HG03432 (cell line): ENCODE measurements around the gene RECQL.

Experiments used
- ATAC-seq: cut with Tn5 transposase; IDR thresholded peaks from one replicate; pipeline ENCODE4 v1.9.1; 2021; ENCODE audit warnings: mild to moderate bottlenecking, moderate library complexity; ENCODE audit not compliant: unreplicated experiment

The RECQL gene, protein sequence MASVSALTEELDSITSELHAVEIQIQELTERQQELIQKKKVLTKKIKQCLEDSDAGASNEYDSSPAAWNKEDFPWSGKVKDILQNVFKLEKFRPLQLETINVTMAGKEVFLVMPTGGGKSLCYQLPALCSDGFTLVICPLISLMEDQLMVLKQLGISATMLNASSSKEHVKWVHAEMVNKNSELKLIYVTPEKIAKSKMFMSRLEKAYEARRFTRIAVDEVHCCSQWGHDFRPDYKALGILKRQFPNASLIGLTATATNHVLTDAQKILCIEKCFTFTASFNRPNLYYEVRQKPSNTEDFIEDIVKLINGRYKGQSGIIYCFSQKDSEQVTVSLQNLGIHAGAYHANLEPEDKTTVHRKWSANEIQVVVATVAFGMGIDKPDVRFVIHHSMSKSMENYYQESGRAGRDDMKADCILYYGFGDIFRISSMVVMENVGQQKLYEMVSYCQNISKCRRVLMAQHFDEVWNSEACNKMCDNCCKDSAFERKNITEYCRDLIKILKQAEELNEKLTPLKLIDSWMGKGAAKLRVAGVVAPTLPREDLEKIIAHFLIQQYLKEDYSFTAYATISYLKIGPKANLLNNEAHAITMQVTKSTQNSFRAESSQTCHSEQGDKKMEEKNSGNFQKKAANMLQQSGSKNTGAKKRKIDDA

DNA sequence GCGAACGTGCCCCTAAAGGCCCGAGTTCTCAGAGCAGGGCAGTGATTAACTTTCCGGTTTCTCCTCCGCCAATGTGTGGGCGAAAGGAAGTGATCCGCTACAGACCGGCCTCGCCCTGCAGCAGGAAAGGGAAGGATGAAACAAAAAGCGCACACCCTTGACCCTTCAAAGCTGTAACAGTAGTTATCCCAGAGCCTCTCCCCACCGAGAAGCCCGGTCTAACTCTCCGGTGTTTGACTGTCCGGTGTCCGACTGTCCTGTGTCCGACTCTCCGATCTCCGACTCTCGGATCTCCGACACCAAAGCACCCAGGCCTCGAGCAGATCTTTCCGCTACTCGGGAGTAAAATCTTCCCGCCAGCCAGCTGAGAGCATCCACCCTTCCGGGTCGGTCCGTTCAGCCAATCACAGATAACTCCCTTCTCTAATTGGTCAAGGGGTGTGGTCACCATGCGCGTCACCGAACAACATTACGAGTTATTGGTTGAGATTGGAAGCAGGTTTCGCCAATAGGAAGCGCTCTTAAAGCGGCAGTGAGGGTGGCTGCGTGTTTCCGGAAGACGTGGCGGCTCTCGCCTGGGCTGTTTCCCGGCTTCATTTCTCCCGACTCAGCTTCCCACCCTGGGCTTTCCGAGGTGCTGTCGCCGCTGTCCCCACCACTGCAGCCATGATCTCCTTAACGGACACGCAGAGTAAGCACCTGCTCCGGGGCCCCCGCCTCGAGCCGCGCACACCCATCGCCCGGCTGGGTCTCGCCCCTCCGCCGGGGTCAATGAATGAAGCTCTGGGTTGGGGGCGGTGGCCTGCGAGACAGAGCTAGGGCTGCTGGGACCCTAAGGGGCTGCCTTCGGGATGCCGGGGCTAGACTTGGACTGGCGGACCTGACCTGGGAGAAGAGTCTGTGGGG, at the start of gene RECQL, which contains the start of gene GOLT1B:
Gene RECQL, minus strand, starts transcription at position 378 of the 906 bp plus-strand sequence. CDS start 2,065 bp downstream, outside the sequence.
Gene GOLT1B, plus strand, starts transcription at position 532 of the 906 bp plus-strand sequence. Its CDS starts 135 bp downstream, at position 667.
- ATAC-seq = peak; percentile 99

DNA sequence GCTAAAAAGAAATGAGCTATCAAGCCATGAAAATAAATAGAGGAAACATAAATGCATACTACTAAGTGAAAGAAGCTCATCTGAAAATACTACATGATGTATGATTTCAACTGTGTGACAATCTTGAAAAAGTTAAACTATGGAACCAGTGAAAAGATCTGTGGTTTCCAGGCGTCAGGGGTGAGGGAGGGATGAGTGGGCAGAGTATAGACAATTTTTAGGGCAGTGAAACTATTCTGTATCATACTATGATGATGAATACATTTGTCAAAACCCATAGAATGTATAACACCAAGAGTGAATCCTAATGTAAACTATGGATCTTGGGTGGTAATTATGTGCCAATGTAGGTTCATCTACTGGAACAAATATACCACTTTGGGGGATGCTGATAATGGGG, 46.0 kb upstream of the RECQL start:
- no peak for ATAC-seq

DNA sequence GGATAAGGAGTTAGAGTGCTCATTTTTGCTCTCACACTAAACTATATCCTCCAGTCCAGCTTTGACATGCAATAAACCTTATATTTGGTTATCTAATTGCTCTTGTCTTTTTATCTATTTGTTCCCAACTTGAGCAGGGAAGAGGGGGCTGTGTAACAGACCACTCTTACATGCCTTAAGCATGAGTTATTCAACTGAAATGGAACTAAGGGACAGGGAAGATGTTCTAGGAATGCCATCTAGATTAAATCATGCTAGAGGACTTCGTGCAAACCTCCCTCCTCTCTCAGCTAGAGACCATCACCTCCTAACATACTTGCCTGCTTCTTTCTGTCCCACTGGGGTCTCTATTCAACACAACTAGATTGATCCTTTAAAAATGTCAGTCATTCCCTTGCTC, 45.3 kb upstream of the RECQL start:
- no peak for ATAC-seq

DNA sequence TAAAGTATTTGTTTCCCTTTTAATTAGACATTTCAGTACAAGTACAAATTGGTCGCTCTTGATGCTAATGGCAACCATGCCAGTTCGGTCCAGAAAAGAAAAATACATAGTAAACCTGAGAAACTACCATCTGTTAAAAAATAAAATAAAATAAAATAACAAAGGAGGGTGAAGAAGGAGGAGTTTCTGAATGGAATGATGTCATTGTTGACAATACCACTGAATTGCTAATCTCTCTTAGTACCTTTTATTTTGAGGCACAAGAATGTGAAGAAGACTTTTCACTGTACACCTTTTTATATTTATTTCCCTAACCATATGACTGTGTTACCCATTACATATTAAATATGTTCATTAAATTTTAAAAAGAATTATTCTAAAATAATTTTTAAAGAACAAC, 44.1 kb upstream of the RECQL start:
- ATAC-seq = no peak

DNA sequence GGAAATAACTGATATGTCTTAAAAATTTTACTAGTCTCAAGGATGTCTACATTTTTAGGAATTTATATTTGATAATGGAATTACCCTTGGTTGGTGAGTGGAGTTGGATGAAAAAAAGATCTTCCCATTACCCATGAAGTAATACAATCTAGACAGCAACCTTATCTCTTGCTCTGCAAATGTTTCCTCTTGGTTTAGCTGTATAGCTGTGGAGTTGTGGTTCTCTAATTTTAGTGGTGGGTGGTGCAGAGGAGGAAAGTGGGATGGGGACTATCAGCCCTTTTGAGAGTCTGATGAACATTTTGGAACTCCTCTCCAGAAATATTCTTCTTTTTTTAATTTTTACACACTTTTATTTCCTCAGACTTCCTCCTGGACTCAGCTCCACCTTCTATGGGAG, 41.7 kb upstream of the RECQL start:
- no peak for ATAC-seq

DNA sequence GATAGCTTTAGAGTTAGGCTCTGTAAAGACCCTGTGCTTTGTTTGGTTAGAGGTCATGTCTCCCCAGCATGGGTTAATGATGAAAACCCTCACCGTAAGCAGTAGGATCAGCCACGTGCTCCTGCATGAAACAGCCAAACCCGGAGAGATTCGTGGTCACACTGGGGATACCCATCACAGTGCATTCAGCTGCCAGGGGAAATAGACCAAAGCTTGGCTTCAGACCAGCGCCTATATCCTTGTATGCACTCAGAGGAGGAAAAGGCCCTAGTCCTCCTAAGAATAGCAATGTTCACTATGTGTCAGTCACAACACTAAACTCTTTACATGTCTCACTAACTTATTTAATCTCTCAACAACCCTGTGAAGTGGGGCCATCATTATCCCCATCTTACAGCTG, 41.0 kb upstream of the RECQL start:
- ATAC-seq = no peak

DNA sequence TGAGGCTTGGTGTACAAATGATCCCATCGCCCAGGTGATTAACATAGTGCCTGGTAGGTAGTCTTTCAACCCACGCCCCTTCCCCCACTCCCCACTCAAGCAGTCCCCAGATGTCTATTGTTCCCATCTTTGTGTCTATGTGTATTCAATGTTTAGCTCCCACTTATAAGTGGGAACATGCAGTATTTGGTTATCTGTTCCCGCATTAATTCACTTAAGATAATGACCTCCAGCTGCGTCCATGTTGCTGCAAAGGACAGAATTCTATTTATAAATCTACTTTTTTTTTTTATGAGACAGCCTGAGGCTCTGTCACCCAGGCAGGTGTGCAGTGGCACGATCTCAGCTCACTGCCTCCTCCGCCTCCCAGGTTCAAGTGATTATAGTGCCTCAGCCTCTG, 40.3 kb upstream of the RECQL start:
- ATAC-seq = no peak

DNA sequence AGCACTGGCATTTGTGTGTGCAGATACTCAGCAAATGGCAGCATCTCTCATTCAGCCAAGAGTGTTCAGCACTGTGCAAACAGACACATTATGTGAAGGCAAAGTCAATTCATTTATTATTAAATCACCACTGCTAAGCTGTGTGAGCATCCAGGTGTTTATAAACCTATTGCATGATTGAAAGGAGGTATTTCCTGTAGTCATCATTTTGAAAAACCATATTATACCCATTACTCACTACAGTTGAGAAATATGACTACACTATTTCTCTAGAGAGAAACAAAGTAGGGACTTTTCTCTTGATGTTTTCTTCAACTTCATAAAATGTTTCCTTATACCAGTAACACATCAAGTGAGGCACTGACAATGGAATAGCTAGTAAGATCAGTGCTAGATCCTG, 38.4 kb upstream of the RECQL start:
- peak; percentile 57 for ATAC-seq

DNA sequence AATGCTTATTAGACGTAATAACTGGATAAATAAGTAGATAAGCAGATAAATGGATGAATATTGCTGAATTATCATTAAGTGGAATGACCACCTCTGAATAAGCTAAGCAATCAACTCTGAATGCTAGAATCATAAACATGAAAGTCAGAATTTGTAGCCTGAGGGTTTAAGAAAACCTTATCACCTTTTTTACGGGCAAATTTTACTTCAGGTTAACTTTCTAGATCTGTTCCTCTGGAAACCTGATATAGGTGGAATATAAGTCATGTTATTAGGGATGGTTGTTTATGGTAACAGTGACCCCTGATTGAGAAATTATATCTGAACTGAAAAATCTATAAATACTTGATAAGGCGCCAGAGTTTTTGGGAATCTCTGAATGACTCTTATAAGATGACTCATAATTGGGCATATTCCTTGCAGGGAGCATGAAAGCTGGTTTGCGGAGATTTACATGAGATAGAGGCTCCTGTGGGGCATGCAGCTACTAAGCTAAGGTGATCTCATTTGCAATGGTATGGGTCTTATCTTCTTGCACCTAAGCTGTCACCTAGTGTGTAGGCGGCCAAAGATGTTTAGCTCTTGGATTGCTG, 36.7 kb upstream of the RECQL start:
- no peak for ATAC-seq

DNA sequence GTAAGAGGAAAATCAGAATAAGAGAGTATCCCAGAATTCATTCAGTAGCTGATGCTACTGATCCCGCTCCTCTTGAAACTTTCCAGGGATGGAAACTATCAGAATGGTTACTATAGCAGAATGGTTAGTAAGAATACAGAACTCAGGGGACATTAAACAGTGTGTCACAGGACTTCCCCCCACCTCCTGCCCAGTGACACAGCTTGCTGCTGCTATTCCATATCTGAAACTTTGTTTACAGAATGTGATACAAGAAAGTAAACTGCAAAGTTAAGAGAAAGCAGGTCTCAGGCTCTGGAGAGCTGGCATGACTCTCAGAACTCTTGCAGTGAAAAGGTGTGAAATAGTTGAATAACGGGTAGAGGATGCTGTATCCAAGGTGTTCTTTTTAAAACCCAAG, 28.0 kb upstream of the RECQL start:
- no peak for ATAC-seq

DNA sequence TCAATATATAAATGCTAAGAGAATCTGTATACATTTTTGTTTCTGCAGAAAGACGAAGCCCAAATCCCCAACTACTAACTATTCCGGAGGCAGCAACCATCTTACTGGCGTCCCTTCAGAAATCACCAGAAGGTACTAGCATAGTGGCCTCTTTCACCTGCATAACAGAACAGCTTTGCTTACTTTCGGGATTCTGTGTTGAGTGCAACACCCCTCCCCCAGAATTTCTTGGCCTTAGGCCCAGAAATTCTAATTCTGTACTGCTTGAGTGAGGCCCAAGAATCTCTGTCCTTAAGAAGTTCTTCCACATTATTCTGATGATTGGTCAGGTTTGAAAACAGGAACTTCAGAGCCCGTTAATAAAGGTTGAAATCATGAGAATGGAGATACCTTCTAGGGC, 27.5 kb upstream of the RECQL start:
- ATAC-seq = no peak

DNA sequence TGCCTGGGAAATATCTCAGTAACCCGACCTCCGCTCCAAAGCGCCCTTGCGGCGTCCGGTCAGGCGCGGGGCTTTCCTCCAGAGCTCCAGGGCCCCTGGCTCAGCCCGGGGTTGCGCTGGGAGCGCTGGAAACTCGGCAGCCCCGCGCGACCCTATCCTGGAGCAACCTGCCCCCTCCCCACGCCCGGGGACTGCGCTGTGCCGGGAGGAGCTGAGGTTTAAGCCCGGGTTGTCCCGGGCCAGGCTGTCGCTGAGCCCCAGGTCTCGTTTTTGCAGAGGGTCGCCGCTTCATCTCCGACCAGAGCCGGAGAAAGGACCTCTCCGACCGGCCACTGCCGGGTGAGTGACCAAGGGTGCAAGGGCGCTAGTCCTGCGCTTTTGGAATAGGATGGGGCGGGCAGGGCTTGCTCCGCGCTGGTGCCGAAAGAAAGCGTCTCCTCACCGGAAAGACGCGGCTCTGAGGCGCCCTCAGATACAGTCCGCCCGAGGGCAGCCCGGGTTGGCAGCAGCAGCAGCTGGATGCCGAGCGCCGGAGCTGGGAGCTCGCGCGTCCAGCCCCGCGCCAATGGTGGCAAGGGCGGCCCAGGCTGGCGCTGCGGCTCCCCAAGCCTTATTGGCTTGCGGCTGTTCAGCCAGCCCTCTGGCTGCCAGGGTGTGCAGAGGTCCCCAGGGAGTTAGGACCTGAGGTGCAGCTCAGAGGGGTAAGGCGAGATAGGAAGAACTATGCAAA, 26.2 kb upstream of the RECQL start:
- peak; percentile 97 for ATAC-seq

DNA sequence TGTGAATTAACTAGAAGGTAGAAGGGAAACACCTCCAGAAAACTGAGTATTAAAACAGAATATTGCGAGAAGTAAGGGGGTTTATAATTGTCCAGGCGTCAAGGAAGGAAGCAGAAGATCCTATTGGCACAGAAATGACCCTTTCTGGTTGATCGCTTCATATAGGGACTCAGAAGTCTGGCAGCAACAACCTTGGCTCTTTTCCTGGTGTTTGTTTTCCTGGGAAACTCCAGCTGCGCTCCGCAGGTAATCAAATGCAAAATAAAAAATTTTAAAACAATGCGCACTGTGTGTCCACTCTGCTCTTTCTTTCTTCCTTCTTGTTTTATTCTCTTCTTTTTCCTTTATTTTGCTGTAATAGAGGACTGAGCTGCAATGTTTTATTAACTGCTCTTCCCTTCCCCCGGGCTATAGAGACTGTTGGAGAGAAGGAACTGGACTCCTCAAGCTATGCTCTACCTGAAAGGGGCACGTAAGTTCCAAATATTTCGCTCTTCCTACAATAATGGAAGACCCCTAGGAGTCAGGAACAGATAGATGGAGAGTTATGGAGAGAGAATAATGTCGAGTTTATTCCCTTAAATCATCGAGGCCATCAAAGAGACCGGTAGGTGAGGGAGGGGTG, 25.4 kb upstream of the RECQL start:
- no peak for ATAC-seq

DNA sequence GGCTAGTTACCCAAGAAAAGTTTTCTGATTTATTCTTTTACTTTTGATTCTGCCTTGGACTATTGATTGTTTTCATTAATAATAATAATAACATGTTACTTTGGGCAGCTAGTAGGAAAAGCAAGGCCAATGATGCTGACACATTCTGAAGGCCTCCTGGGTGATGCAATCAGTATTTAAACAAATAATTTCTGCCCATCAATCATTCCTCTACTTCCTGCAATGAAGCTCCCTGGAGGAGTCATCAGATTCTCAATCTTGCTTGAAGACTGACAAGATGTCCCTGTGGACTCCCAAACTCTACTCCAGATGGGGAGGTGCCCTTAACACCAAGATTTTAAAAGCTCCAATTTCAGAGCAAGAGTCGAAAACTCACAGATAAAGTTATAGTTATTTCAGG, 24.6 kb upstream of the RECQL start, which contains the start of gene SPX:
Gene SPX, plus strand, starts transcription at position 244 of the 400 bp plus-strand sequence. CDS start 177 bp downstream, outside the sequence.
- no peak for ATAC-seq

DNA sequence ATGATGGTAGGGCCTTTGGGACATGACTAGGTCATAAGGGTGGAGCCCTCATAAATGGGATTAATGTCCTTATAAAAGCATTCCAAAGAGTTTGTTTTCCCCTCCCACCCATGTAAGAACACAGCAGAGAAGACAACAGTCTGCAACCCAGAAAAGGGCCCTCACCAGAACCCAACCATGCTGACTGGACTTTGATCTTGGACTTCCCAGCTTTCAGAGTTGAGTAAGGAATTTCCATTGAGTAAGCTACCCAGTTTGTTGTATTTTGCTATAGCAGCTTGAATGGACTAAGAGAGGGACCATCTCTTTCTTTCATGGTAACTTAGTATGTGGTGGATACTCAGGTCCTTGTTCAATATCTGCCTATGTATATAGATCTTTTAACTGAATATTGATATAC, 21.7 kb upstream of the RECQL start:
- no peak for ATAC-seq

DNA sequence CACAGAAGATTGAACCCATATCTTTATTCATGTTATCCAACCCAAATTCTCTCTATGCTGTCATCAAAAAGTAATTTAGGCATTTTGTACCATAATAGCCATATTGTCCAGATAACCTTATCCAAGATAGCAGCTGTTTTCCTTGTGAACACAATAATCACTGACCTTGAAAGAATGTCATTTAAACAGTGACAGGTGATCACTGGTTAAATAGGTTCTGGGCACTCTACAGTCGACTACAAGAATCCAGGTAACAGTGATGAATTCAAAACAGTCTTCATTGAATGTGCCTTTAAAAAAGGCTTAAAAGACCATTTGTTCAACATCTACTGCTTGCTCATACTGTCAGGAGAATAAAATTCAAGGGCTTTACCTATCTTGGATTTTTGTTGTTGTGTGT, 20.1 kb upstream of the RECQL start:
- no peak for ATAC-seq

DNA sequence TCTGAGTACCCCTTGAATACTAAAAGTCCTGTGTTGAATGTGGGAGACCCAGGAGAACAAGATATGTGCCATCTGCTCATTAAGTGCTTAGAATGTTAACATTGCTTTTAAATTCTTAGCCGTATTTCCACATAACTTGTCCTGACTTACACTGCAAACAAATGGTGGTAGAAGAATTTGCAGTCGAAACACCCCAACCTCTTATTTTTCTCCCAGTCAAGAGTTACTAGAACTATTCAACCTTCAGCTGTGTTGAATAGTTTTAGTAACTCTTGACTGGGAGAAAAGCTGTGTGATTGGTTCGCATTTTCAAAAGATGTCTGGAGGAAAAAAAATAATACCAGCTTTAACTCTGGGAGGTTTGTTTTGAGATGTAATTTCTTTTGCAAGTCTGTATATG, 17.0 kb upstream of the RECQL start:
- ATAC-seq = no peak

DNA sequence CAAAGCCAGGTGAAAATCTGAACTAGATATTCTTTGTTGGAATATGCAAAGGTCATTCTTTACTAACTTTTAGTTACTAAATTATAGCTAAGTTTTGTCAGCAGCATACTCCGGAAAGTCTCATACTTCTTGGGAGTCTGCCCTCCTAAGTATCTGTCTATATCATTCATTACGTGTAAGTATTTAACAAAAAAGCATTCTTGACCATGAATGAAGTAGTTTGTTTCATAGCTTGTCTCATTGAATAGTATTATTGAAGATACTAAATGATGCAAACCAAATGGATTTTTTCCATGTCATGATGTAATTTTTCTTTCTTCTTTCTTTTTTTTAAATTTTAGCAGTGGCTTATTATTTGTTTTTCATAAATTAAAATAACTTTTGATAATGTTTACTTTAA, 14.8 kb upstream of the RECQL start:
- ATAC-seq = no peak

DNA sequence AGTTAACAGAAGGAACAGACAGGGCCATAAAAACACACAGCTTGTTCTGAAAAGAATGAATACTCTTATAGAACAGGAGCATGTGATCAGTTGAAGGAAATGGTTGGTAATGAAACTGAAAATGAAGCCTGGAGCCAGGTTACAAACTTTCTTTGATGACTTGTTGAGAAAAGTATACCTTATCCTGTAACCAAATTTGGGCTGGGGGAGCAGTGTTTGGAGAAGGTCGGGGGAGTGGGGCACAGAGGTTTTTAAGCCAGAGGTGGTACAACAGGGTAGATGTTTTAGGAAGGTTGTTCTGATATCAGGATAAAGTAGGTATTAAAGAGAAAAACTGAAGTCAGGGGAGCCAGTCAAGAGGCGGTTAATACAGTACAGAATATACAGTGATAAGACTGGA, 8.3 kb upstream of the RECQL start:
- ATAC-seq = peak; percentile 94

DNA sequence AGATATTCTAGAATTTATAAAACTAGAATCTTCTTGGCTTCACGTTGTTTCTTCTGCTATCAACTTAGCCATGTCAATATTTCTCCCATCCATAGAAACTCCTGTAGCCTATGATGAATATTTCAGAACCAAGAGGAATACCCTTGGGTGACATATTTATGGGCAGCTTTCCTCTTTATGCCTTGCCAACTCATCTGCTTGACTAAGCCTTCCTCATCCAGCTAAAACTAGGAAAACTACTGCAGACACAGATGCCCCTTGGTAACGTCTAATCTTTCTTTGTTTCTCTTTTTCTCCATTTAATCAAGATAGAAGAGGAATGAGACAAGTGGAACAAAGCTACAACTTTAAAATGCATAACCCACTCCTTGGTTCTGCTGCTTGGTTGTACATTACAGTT, 6.4 kb upstream of the RECQL start:
- ATAC-seq = no peak
